Stimulated activated CD8-positive, alpha-beta memory T cell treated with anti-CD3 and anti-CD28 coated beads, Interleukin-7, amount 100 ng/mL, for 1 hour (primary cell): ENCODE measurements around the gene CANT1.
"Not testable (repeated sequence)": the region's sequence is repeated elsewhere in the genome, so short reads cannot be mapped to it uniquely, and the experiment has no call there.

Experiments
- DNase-seq, 2 donors: peaks; one replicate each; pipeline ENCODE4 v3.0.0-alpha.2; 2020; ENCODE audit warnings: low read depth in 2 of 2

CANT1 gene

DNA sequence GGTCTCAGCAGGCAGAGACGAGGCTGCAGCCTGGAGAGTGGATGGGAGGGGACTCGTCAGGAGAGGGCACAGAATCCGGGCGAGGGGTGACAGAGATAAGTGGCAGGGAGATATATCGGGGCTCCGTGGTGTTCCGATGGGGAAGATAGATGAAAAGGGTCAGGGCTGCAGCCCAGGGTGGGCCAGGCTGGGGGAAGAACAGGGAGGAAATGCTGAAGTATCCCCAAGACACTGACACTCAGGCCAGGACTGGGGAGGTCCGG, 32.0 kb downstream of the CANT1 start:
- DNase-seq = no peak

- DNase-seq = no peak
Observed at GRCh38 chr17:78976907-78977680, 32.5 kb downstream of the CANT1 start.

- no peak for DNase-seq
Observed at GRCh38 chr17:78974635-78975591, 34.7 kb downstream of the CANT1 start.

GRCh38 chr17:78973792-78974520, 35.6 kb downstream of the CANT1 start:
- DNase-seq = no peak

DNA sequence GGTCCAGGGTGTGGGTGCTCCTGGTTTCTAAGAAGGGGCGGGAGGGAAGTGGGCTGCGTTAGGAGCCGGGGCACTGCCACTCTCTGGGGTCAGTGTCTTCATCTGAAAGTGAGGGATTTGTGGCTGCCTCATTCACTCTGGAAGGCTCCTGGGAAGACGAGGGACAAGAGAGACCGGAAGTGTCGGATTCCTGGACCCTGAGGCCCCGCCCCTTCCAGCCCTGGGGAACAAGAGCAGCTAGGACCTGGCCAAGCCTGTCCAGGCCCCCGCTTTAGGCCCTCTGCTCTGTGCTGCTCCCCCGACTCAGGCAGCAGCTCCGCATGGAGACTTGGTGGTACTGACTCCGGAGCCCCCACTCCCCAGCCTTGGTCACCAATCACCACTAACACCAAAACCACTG, 36.4 kb downstream of the CANT1 start:
- no peak for DNase-seq

GRCh38 chr17:78972507-78973105, 37.0 kb downstream of the CANT1 start:
- no peak for DNase-seq

GRCh38 chr17:78971756-78972506, 37.6 kb downstream of the CANT1 start:
- no peak for DNase-seq

DNA sequence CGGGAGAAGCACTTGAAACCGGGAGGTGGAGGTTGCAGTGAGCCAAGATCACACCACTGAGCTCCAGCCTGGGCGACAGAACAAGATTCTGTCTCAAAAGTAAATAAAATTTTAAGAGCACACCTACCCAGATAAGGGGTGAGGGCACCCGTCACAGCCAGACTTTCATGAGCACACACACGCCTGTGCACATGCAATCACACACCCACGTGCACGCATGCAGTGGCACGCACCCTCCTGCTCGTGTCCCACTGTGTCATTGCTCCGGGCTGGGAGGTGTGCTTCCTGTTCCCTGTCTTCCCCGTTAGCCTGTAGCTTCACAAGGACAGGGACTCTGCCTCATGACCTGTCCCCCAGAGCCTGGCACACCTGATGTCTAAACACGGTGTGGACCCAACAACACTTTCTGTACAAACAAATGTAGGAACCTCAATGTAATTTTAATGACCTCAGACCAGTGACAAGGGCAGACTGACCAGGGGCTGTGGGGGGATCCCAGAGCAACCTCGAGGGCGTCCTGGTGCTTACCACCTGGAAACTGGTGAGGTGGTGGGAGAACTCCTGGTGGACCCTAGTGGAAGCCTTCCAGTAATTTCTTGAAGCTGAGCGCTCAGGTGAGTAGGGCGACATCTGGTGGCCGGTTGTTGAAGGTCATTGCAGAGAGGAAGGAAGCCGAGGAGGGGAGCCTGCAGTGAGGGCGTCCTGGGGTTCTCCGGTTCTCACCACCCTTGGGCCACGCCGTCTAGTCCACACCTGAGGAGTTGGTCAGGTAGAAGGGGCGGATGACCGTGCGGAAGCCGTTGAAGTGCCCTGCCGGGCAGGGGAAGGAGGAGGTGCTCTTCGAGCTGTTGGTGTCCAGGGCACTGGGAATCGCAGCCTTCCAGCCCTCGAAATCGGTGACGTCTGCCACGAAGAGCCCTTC, 38.5 kb downstream of the CANT1 start:
- DNase-seq = peak; percentile 61 to 71

- no peak for DNase-seq
Observed at GRCh38 chr17:78969865-78970264, 39.7 kb downstream of the CANT1 start.

GRCh38 chr17:78967782-78968362, 41.7 kb downstream of the CANT1 start:
- no peak for DNase-seq

GRCh38 chr17:78966910-78967600, 42.5 kb downstream of the CANT1 start:
- no peak for DNase-seq

DNA sequence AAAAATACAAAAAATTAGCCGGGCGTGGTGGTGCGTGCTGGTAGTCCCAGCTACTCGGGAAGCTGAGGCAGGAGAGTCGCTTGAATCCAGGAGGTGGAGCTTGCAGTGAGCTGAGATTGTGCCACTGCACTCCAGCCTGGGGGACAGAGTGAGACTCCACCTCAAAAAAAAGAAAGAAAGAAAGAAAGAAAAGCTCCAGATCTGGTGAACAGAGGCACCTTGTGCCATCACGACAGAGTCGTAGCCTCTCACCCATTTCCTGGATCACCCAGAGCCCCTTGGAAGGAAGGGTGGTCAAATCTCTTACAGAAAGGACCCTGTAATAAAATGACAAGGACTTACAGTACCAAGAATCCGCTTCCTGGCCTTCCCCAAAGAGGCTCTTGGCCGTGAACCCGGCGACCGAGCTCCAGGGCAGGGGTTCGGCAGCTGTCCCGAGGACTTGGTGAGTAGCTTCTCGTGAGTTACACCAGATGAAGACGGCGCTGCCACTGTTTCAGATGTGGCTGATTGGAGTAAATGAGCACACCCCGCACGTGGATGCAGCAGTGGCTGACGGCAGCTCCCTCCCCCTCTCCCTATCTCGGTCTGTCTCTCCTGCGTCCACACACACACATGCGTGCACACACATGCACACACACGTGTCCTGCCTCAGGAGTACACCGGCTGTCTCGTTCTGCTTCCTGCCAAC, 43.3 kb downstream of the CANT1 start:
- DNase-seq = no peak

DNA sequence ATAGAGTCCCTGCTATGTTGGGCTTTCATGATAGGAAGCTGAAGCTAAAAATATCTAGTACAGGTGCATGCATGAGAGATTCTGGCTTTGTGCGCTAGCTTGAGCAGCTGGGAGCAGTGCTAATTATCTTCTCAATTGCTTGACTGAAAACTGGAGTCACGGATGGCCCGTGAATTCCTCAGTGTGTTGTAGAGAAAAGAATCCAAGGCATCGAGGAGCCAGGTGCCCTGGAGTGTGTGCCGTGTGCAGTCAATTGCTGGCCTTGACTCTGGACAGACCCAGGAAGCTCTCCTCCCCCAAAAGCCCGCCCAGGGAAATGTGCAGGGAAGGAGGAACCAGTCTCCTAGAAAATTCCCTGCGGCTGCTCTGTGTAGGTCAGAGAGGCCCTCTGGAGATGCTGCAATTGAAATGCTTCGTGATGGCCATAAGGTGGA, 44.1 kb downstream of the CANT1 start:
- DNase-seq = no peak

DNA sequence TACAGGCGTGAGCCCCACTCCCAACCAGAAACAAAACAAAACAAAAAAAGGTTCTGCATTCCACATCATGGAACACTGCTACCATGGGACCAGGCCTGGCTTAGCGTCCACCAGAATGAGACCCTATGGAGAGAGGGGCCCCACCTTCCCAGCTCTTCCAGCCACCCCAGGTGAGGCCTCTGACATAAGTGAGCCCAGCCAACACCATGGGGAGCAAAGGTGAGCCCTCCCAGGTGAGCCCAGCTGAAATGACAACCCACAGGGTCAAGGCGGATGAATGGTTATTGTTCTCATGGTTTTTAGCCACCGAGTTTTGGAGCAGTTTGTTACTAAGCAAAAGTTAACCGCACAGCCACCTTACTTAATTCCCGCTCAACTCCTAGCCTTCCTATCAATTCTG, 46.2 kb downstream of the CANT1 start:
- DNase-seq = no peak

DNA sequence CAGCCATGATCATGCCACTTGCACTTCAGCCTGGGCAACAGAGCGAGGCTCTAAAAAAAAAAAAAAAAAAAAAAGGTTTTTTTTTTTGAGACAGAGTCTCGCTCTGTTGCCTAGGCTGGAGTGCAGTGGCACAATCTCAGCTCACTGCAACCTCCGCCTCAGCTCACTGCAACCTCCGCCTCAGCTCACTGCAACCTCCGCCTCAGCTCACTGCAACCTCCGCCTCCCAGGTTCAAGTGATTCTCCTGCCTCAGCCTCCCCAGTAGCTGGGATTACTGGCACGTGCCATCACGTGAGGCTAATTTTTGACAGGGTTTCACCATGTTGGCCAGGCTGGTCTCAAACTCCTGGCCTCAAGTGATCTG, 46.6 kb downstream of the CANT1 start:
- DNase-seq = not testable (repeated sequence)

DNA sequence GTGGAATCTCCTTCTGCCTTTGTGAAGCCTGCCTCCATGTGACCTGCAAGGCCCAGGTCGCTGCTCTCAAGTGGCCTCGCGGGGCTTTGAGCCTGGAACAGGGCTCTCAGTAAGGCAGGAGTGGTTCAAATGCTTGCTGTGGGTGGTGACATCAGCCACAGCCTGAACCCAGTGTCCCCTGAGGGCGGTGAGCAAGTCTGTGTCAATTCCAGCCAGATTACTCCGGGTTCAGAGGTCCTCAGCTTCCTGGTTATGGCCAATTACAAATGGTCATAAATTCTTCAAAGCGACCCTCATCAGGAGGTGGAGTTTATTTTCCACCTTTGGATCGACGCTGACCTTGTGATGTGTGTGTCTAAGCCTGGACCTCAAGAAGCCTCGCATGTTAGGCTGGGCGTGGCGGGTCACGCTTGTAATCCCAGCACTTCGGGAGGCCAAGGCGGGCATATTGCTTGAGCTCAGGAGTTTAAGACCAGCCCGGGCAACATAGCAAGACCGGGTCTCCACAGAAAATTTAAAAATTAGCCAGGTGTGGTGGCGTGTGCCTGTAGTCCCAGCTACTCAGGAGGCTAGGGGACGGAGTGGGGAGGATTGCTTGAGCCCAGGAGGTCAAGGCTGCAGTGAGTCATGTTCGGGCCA, 47.1 kb downstream of the CANT1 start:
- no peak for DNase-seq

DNA sequence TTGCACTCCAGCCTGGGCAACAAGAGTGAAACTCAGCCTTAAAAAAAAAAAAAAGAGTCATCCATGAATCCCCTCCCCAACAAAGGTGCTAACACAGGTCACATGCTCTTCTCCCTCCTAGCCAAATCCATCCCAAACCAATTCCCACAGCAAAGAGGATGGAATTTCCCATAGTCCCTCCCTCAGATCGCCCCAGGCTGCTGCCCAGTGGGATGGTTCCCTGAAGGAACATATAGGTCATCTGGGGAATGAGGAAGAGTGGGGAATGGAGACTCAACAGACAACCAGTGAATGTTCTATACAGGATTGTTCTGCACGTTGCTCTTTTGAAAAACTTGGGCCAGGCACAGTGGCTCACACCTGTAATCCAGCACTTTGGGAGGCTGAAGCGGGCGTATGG, 48.0 kb downstream of the CANT1 start:
- DNase-seq = no peak

- no peak for DNase-seq
Observed at GRCh38 chr17:78960928-78961327, 48.6 kb downstream of the CANT1 start.
